H7 (cell line): ENCODE measurements around the gene ERCC4. TPM values are rescaled to one million over a fixed set of nuclear protein-coding genes. Genes with fewer than 3 reads are reported as not detected.
A peak's percentile ranks its signal among the peaks of the same experiment; 100 is the strongest.

Experiments
- DNase-seq: peaks from one replicate; pipeline ENCODE4 v3.0.0; 2012
- H3K27me3 ChIP-seq: 2 replicates; pipeline ENCODE4 v1.6.0; 2011; ENCODE audit warnings: mild to moderate bottlenecking, low read length; ENCODE audit not compliant: control insufficient read depth, insufficient read depth
- H3K36me3 ChIP-seq: replicated peaks from 2 replicates; pipeline ENCODE4 v1.5.1; 2011; ENCODE audit warnings: low read length; ENCODE audit not compliant: control insufficient read depth, insufficient read depth
- H3K4me3 ChIP-seq: 2 replicates; pipeline ENCODE4 v1.5.1; 2011; ENCODE audit warnings: low read depth, mild to moderate bottlenecking, control low read depth, low read length, moderate library complexity; ENCODE audit not compliant: insufficient read depth
- total RNA-seq: library from RNA; depleted of rRNA; stranded (reverse); fragments of >200 nt; shearing (Covaris generic); gene quantifications from 2 replicates; pipeline ENCODE4 v1.2.3, GENCODE V29; 2014

ERCC4 gene
- total RNA-seq, 1 experiment from 2014 or later = 6.6 TPM

GRCh38 chr16:13921328-13921727 lies 1.4 kb downstream of the ERCC4 start:
- H3K4me3 ChIP-seq = no peak overlapping the region
- DNase-seq = no peak
- H3K27me3 ChIP-seq = no peaks in the 10 kb centered on the region
- H3K36me3 ChIP-seq = peaks cover 4% of the 10 kb centered on the region; the same call in 1 of the 2 replicates

DNA sequence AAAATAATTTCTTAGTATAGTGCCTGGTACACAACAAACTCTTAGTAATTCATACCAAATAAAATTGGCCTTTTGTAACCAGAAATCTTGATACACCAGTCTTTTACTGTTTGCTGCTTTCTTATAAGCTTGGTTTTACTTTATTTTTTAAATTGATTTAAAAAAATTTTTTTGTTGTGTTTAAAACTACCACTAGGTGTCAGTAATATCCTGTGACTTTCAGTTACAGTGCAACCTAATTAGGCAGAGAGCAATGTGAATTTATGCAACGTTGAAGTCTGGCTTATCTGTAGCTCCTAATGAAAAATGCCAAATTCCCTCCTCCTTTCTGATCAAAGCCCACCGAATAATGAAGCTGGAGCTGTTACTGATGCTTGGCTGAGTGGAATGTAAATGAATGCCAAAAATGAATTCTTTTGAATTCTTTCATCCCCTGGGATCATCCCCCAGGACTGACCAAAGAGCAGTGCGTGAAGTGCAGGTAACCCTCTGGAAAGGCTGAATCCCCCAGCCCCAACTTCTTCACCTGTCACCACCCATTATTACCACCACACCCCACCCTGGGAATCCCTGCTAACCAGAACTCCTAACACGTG lies 3.8 kb downstream of the ERCC4 start:
- peak; percentile 39 for DNase-seq
- peaks cover 4% of the 10 kb centered on the region; the same call in 1 of the 2 replicates for H3K36me3 ChIP-seq
- H3K4me3 ChIP-seq = no peak overlapping the region
- H3K27me3 ChIP-seq = no peaks in the 10 kb centered on the region

DNA sequence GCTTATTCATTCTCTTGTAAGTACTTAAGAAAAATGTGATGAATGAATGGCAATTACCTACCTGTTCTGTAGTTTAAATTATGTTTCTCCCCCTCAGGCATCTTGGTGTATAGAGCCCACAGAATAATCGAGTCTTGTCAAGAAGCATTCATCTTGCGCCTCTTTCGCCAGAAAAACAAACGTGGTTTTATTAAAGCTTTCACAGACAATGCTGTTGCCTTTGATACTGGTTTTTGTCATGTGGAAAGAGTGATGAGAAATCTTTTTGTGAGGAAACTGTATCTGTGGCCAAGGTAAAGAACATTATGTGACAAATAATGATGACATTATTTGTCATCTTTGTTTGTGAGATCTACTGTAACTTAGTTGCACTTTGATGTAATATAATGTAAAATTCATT lies 6.5 kb downstream of the ERCC4 start:
- no peaks in the 10 kb centered on the region for H3K27me3 ChIP-seq
- no peak overlapping the region for H3K4me3 ChIP-seq
- peaks cover 4% of the 10 kb centered on the region; the same call in 1 of the 2 replicates for H3K36me3 ChIP-seq
- DNase-seq = no peak

GRCh38 chr16:13926891-13927290 lies 6.9 kb downstream of the ERCC4 start:
- DNase-seq = no peak
- Histone ChIP-seq H3K36me3 (peaks cover 4% of the 10 kb centered on the region), H3K4me3 (no peak overlapping the region), H3K27me3 (no peaks in the 10 kb centered on the region)

DNA sequence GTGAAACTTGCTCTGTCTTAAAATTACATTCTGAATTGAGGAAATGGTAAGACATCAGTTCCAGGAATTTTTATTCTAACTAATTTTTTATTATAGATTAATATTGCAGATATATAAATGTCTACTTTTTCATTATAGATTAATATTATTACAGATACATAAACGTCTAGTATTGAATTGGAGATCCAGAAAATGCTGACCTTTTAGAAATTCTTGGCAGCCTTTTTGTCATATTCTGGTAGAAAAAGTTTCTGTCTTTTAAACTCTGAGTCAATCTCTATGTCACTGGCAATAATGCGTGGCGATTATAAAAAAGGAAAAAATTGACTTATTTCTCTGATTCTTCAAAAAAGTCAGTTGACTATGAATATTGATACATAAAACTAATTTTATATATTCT lies 8.7 kb downstream of the ERCC4 start:
- Histone ChIP-seq H3K4me3 (no peak overlapping the region), H3K27me3 (no peaks in the 10 kb centered on the region), H3K36me3 (peaks cover 4% of the 10 kb centered on the region)
- DNase-seq = no peak

DNA sequence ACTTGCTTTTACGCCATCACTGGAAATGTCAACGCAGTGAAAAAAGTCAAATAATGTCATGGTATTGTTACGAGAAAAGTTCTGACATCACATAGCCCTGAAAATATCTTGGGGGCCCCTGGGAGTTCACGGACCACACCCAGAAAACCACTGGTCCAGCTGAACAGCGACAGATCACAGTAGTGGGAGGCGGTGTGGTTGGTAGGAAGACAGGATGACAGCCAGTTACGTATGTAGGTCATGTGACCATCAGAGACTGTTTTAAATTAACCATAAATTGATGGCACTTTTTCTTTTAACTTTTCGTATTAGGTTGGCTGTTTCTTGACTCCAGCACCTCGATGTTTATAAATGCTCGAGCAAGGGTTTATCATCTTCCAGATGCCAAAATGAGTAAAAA lies 11.9 kb downstream of the ERCC4 start:
- Histone ChIP-seq H3K27me3 (no peaks in the 10 kb centered on the region), H3K4me3 (no peak overlapping the region), H3K36me3 (peaks cover 8% of the 10 kb centered on the region)
- no peak for DNase-seq

- Histone ChIP-seq H3K36me3 (peaks cover 9% of the 10 kb centered on the region), H3K4me3 (no peak overlapping the region), H3K27me3 (no peaks in the 10 kb centered on the region)
- peak; percentile 57 for DNase-seq
Observed at GRCh38 chr16:13935408-13935807, 15.5 kb downstream of the ERCC4 start.

DNA sequence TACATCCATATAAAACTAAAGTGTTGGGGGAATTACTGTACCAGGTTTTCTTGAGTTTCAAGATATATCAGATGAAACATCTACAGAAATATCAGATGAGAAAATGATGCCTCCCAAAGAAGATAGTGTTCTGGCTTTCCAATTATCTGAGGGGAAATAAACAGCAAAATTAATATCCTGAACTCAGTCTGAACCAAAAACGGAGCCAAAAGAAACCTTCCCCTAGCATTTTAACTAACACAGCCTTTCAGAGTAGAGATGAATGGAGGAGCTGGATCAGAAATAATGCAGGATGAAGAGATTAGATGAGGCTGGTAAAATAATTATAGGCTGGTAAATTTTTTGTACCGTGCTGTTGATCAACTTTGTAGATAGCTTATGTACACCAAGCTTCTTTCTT lies 16.2 kb downstream of the ERCC4 start:
- Histone ChIP-seq H3K27me3 (no peaks in the 10 kb centered on the region), H3K4me3 (no peak overlapping the region), H3K36me3 (peaks cover 9% of the 10 kb centered on the region)
- DNase-seq = no peak

- H3K36me3 ChIP-seq = peaks cover 9% of the 10 kb centered on the region
- H3K27me3 ChIP-seq = no peaks in the 10 kb centered on the region
- no peak overlapping the region for H3K4me3 ChIP-seq
- no peak for DNase-seq
Observed at GRCh38 chr16:13936596-13937081, 16.7 kb downstream of the ERCC4 start.

DNA sequence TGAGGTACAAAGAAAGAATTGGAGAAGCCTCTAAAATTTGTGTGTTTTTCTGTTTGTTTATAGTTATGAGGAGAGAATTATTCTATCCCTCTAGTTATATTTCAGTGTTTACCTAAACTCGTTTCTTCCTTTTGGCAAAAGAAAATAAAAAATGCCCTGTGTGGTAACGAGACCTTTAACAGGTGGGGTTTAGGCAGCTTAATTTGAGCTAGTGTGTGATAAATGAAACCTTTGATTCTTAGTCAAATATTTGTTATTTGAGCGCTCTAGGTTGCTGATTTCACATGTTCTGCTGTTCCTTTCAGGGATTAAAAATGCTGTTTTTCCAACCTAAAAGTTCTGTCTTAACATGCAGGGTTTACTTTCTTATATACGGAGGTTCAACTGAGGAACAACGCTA lies 17.5 kb downstream of the ERCC4 start:
- H3K4me3 ChIP-seq = no peak overlapping the region
- peaks cover 9% of the 10 kb centered on the region for H3K36me3 ChIP-seq

GRCh38 chr16:13938480-13938879 lies 18.5 kb downstream of the ERCC4 start:
- Histone ChIP-seq H3K27me3 (no peaks in the 10 kb centered on the region), H3K36me3 (peaks cover 9% of the 10 kb centered on the region), H3K4me3 (no peak overlapping the region)
- DNase-seq = no peak

More for the DNA sequence above, 17.5 kb downstream of the ERCC4 start:
- H3K27me3 ChIP-seq = no peaks in the 10 kb centered on the region
- no peak for DNase-seq

DNA sequence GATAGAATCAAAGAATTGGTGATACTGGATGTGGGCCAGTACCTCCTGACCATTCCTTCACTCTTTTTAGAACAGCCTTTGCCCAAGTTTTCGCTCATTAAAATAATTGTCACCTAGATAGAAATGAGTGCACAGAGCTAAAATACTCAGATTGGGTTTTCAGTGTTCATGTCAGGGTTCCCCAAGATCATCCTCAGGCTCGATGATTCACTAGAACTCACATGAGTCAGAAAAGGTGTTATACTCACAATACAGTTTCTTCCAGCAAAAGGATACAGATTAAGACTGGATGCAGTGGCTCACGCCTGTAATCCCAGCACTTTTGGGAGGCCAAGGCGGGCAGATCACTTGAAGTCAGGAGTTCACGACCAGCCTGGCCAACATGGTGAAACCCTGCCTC lies 19.9 kb downstream of the ERCC4 start:
- H3K4me3 ChIP-seq = no peak overlapping the region
- H3K36me3 ChIP-seq = peaks cover 9% of the 10 kb centered on the region
- no peaks in the 10 kb centered on the region for H3K27me3 ChIP-seq
- no peak for DNase-seq

DNA sequence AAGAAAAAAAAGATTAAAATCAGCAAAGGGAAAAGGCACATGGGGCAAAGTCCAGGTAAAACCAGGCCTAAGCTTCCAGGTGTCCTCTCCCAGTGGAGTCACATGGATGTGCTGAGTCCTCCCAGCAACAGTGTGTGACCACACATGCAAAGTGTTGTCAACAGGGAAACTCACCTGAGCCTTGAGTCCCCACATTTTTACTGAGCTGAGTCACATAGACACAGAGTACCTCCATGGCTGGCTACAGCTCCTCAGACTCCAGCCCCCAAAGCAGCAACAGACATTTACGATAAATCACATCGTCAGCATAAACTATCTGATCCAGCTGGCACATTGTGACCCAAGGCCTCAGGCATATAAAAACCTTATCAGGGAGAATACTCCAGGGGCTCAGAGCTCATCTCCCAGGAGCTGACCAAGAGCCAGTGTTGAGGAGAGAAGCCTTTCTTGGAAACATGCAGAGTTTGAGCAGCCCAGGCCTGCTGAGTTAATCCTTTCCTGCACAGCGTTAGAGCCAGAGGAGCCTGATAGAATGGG lies 20.5 kb downstream of the ERCC4 start:
- DNase-seq = no peak
- Histone ChIP-seq H3K36me3 (peaks cover 9% of the 10 kb centered on the region), H3K4me3 (no peak overlapping the region), H3K27me3 (no peaks in the 10 kb centered on the region)

GRCh38 chr16:13944816-13945215 lies 24.9 kb downstream of the ERCC4 start:
- H3K4me3 ChIP-seq = no peak overlapping the region
- no peak for DNase-seq
- peaks cover 5% of the 10 kb centered on the region for H3K36me3 ChIP-seq

DNA sequence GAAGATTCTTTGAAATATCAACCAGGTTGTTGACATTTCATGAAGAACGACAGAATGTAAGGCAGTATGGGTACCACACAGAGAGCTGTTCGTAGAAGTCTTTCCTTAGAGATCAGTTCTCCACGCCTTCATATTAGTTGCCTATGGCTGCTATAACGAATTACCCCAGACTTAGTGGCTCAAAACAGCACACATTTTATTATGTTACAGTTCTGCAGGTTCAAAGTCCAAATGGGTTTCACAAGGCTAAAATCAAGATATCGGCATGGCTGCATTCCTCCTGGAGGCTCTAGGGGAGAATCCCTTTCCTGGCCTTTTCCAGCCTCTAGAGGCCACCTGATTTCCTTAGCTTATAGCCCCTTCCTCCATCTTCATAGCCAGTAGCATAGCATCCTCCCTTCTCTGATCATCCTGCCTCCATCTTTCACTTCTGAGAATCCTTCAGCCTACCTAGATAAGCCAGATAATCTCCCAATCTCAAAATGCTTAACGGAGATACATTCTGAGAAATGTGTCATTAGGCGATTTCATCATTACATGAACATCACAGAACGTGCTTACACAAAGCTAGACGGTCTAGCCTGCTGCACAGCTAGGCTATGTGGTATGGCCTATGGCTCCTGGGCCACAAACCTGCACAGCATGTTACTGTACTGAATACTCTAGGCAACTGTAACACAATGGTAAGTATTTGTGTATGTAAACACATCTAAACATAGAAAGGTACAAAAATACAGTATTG lies 26.0 kb downstream of the ERCC4 start:
- H3K4me3 ChIP-seq = no peak overlapping the region
- peaks cover 5% of the 10 kb centered on the region for H3K36me3 ChIP-seq
- DNase-seq = no peak
- H3K27me3 ChIP-seq = no peaks in the 10 kb centered on the region

More at GRCh38 chr16:13944816-13945215, 24.9 kb downstream of the ERCC4 start:
- no peaks in the 10 kb centered on the region for H3K27me3 ChIP-seq
